Medulla oblongata (tissue), 1 donor: ENCODE results near the gene EPHA4.

Experiments used
- DNase-seq: peaks from one replicate; pipeline ENCODE4 v3.0.0-alpha.2; 2015; ENCODE audit errors: extremely low spot score

Gene EPHA4

DNA sequence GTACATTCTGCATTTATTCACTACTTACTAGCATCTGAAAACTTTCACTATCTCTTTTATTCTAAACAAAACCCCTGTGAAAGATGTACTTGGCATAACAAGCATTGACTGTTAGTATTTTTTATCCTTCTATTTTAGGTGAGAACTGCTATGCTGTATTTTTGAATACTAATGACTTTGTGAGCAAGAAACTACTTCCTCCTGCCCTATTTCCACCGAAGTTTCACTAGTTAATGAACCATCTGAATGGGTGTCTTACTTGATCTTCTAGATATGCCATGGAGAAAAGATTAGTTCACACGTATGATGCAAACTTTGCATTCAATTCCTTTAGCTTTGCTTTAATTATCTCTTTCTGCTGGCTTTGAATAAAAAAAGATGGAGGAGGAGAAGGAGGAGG lies 68.1 kb downstream of the EPHA4 start:
- no peak for DNase-seq

DNA sequence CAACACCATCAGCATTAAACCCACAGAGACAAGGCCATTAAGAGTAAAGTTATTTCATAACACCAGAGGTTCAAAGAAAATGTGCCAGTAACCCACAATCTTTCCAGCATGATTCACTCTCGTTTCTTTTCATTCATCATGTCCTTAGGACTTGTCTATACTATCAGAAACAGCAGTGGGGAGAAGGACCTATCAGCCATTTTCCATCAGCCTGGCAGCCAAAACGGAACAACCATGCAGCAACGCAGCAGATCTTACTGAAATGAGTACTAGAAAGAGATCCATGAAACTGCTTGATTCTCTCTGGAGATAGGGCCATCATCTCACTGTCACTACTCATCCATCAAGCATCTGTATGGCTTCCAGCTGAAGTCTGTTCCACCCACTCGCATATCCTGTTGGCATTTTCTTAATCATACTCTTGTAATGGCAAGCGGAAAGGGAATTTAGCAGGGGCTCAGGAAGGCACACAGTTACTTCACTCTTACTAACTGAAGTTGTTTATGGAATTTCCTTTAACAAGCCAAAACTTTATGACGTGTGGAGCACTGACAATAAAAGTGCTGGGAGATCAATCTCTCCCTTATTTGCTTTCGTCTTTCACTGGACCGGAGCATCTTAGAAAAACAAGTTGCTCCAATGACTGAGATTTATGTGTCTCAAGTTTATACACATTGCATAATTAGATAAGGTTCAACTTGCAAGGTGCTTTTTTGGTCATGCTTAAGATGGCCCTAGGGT lies 69.7 kb downstream of the EPHA4 start:
- DNase-seq, result no peak

DNA sequence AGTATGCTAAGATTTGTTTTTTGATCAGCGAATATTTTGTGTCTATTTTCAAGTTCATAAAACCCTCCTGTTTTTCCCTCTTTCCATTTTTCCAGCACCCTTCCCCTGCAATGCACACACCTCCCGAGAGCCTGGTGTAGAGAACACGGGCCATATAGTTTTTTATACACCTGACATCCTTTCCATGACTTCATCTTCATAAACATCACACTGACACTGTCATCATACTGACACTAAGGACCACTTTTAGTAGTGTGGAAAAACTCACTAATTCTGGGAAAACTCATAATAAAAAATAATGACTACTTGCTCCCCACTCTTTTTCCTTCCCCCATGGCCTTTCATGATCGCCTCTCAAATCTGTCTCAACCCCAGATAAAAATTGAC lies 70.2 kb downstream of the EPHA4 start:
- no peak for DNase-seq

DNA sequence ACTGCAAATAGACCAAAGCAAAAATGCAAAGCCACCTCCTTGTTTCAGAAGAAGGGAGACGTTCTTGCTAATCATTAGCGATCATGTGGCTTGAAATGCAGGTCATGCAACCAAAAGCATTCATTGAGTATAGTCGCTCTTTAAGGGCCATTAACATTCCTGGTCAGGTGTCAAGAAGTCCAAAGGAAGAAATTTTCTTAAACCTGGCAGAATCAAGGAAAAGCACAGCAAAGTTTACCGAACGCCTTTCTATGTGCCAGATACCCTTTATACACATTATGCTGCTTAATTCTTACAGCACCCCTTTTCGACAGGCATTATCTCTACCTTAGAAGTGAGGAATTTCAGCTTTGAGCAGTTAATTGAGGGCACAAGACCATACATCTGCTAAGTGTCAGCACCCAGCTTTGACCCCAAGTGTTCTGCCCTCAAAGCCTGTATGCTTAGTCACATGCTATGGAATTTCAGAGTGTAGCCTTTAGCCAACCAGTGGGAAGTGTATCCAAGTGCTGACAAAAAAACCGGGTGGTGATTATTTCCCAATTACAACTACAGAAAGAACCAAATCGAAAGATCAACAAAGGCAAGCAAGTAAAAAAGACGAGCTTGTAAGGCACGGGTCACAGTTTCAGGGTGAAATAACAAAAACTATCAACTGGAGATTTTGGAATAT lies 70.8 kb downstream of the EPHA4 start:
- no peak for DNase-seq

DNA sequence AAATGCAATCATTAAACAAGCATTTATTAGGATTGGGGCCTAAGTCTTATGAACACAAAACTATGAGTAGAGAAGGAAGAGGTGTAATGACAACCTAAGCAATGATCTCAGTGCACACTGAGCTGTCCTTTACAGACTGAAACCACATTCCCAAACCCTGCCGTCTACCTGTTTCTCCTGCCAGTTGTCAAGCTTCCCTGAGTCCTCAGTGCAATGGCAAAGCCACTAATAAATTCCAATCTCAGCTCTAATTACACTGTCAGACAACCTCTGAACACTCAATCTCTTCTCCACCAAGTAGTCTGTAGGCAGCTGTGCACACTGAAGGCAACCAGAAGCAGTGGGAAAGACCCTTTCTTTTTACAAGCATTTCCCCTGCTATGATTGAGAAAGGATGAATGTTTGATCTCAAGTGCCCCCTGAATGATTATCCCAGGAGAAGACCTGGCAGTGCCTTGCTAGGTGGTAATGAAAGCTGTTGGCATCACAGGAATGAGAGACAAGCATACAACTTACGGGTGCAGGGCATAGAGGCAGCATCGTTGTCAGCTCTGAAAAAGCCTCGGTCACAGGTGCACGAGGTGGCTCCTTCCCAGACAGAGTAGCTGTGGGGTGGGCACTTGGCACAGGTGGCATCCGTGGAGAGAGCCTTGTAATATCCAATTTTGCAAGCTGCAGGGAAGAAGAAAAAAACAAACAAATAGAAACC lies 71.4 kb downstream of the EPHA4 start:
- DNase-seq, result no peak

DNA sequence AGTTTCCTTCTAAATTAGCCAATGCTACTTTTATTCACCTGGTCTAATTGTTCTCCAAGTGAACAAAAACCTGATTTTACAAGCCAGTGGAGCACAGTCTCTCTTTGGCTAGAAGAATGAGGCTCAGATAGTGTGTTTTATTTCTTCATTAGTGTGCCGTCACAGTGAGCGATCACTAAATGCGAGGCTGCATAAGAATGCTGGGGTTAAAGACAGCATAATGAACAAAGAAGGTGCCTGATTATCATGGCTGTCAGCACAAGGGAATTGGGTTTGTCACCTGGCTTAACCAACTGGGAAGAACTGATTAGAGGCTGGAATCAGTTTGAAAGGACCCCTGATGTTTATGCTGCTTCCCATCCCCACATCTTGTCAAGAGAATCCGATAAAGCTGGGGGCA lies 76.4 kb downstream of the EPHA4 start:
- no peak for DNase-seq

DNA sequence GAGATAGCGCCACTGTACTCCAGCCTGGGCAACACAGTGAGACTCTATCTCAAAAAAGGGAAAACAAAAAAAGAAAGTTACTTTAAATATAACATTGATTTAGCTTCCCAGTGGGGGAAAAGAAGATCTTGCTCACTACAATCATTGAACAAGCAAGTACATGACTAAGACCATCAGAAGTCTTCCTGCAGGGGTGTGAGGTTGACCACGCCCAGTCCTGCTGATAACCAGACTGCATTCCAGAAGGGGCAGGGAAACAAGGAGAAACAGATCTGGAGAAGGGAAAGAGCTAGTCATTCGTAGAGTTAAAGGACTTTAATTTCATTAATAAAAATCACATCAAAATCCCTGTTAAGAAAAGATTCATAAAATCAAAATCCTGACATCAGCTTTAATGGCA lies 77.5 kb downstream of the EPHA4 start:
- DNase-seq, result no peak

DNA sequence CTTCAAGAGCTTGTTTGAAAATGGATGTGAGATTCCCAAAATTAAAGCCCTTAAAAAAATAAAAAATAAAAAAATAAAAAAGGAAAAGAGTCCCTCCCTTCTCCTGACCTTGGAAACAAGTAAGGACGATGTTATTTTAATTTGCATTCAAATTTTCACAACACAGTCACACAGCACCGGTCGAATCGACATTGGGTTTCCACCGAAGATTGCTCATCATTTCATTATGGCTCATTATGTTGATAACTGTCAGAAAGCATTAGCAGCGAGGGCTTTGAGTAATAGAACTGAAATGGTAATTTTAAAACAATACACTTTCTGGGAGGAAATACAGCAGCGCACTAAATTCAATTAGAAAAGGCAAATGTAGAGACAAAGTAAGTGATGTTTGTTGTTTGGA lies 78.7 kb downstream of the EPHA4 start:
- DNase-seq, result no peak

DNA sequence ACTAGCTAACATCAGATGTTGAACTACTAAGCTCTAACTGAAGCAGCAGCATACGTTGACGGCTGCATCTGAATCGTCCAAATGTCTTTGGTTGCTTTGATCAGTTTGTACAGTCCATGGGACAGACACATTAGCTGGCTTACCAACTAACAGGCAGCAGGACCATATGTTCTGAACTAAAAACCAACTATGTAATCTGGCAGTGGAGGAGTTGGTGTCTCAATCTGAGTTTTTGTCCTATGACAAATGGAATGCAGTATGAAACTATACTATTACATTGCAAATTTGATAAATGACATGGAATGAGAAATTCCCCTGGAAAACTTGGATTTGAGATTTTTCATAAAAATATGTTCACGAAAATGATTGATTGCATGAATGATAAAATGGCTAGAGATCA lies 79.5 kb downstream of the EPHA4 start:
- DNase-seq, result no peak

DNA sequence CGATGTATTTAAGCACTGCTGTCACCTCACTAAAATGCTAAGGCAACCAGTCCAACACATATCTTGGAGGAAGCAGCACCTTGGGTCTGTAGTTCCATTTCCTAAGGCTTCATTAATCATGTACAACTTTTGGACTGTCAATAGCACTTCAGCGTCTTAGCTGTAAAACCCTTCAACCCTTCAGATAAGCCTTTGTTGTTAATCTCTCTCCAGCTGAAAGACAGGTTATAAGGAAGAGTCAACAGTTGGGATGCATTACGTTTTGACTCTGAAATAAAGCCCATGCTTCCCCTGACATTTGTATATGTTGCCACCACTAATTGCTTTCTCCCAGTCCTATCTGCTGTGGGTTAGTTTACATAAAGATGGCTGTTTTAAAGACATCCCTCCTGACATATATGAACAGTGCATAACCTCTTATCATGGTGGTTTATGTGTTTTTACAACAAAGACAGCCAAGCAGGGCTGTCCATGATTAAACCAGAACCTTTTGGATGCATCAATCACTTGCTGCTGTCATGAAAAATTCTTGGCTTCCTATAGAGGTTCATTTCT lies 81.5 kb downstream of the EPHA4 start:
- no peak for DNase-seq

DNA sequence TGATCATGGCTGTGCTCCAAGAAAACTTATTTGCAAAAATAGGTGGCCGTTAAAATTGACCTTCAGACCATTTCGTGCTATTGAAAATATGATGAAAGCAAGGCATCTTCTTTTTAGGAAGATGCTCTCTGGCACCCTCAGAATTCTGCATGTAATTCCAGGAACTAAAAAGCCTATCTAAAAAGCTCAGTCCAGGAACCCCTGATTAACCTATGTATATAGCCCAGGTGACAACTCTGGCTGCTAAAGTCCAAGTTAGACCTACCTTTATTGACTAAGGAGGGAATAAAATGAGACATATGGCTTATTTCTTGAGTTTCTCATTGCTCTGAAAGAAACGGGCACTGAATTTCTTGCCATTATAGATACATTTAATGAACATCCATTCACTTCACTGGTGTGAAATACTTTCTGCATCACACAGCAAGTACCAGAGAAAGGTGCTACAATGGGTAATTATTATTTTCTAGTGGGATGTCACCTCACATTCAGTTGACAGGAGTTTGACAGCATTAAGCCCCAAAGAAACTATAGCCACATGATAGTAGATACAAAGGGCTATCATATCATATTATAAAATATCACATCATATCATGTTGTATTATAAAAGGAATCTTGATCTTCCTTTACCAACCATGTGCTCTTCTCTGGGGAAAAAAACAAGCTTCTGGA lies 83.8 kb downstream of the EPHA4 start:
- no peak for DNase-seq

DNA sequence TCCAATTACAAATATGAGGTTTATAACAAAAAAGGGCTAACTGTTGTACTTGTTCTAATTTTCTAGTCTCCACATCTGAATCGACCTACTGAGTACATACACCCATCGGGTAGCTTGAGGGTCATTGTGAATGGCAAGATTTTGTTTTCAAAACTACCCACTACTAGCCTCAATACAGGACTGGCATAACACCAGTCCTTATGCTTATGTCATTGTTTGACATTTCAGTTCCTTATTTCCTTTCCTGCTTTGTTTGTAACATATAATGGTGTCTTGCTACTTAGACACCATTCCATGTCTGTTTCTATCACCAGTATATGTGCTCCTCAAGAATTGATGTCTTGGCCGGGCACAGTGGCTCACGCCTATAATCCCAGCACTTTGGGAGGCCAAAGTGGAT lies 86.0 kb downstream of the EPHA4 start:
- no peak for DNase-seq

DNA sequence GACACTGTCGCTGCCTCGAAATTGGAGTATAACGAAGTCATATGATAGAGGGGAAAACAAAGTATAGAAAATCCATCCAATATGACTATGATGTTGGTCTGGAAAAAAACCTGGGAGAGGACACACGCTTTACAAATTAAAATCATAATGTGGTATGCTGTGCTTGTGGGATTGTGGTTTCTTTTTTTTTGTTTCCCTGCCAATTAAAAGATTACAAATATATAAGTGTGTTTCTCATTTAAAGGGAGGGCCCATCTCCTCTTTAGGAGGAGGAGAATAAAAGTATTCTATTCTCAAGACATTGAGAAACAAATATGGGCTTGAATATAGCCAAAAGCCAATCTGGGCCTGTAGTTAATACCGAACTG lies 86.6 kb downstream of the EPHA4 start:
- no peak for DNase-seq

DNA sequence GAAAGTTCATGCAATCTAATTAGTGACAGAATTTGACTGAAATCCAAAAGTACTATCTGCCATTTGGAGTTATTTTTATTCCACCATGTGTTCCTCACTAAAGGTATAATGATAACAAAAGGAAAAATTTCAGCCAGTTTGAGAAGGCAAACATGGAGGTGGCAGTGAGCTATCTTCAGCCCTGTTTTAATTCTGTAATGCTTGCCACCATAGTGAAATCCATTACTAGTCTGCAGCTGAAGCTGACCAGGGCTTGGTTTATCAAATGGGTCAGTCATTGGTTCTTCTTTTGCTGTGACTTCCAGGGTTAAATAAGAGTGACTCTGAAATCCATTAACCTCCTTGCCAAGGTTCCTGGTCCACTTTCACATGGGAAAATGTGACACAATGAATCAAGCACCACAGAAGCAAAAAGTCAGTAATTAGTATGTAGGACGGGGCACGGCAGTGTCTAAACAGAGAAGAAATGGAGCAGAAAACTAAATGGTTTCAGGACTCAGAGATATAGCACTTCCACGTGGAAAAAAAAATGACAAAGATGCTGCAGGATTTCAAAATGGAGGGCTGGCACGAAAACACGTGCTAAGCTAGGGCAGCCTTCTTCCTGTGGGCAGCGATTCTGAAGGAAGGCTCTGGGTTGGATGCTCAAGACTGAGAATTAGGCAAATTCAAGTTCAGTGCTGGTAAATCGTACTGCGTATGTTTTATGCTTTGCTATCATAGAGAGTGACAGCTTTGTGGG lies 87.2 kb downstream of the EPHA4 start:
- peak; percentile 52 for DNase-seq

DNA sequence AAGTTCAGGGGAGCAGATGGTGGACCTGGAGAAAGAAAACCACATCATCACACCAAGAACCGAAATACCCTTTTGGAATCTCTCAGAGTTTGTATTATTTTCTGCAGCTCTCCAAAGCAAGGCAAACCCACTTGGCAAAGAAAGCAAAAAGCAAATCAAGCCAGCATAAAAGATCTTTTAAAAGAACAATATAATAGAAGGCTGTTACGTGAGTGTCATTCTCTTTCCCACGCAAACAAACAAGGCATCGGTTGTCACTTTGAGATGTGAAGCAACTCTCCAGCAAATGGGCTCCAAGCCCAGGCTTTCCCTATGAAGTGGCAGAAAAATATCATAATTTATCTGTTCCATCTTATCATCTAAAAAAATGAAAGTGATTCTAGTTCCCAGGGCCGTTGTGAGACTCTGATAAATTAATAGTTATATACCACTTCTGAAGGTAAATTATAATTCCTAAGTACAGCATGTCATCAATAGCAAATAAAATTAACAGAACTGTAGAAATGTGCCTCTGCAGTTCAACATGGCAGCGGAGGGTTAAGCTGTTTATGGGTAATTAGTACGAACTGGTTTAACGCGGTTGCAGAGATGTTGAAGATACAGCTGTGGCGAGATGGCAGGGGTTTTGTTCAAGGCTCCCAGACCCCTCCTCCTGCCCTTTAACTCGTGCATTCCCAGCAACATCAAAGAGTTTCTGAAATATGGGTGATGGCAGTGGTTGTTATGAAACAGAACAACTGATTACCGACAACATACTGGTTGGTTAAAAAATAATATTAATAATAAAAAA lies 89.2 kb downstream of the EPHA4 start:
- no peak for DNase-seq

DNA sequence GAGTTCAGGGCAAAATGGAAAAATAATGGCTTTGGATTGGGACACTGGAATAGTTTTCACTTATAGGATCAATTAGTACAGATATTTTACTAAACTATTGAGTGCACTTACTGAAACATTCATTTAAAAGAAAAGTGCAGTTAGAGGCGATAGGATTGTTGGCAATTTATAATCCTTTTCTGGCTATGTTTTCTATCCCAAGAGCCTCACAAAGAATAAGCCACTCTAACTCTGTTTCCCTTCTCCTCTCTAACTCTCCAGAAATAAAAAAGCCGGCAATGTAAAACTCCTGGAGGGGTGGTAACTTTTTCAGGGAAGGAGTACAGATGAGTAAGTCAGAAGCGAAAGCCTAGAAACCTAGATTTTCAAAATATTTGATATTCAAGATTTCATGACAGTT lies 91.3 kb downstream of the EPHA4 start:
- no peak for DNase-seq

DNA sequence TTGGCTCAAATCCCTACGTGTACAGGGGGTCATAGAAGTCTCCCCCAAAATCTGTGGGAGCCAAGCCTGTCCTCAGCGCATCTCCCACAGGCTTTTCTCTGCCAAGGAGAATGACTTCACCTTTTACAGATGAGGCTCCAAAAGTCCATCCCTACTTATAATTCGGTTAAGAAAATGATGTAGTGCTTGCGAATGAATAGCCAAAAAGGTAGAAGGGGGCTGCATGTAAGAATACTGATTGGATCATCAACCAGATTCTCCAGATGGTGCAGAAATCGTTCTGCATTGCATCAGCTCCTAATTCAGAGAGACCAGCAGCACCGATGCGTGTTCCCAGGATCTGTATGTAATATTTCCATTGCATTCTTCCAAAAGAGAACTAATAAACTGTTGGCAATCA lies 91.9 kb downstream of the EPHA4 start:
- DNase-seq, result no peak

DNA sequence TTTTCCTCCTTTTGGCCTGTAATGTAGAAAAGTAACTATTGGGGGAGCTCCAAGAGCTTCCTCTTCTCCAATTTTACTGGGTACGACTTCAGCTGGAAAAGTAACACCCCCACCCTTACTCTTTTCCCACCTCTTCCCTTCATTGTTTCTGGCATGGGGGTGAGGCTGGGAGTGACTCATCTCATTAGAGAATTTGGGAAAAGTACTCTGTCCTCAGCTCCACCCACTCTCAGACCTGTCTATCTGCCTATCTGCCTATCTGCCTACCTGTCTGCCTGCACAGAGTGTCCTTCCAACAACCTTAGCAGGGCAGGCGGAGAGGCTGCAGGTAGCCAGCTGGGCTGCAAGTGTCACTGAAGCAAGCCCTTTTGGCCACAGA lies 93.6 kb downstream of the EPHA4 start:
- DNase-seq, result no peak

DNA sequence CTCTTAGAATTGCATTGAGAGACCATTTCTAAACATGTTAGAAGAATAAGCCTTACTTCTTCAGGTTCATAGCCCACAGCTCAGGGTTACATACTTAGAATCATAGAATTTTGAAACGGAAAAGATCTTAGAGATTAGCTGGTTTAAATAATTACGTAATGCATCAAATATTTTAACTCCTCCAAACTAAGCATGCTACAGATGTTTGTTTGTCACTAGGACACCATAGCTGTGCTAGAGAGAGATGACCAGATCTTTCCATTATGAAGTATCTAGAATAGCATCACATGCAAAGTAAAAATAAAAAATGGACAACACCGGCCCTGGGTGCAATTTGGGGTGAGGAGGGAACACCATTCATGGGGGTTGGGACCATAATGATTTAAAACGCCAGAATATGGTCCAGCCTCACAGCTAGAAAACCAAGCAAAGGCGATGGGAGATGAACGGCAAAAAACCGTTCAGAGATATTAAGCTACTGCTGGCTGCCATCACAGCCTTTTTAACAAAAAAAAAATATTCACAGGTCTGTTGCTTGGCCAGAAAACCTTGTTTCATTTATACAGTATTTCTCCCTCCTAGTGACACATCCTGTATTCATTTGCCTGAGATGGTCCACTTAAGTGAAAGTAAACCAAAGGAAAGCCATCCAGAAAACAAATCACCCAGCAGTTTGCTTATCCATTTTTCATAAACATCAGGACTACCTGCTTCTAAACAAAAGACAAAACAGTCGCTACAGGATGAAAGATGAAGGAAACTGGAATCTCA lies 94.2 kb downstream of the EPHA4 start:
- no peak for DNase-seq

DNA sequence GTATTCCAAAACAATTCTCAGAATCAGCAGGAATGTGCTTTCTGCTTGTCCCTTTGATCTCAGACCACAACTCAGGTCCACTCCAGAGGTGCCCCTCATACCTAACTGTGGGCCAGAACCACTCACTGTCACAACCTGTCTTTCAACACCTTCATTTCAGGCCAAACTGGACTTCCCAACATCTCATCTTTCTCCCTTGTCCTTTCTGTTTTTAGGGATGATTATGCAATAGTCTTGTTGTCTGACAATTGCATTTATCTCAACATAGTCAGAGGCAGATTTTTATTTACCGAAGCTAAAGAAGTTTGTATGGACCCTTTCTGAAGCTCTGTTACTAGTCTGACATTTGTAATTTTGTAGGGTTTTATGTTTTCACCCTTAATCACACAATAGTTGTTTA lies 95.9 kb downstream of the EPHA4 start:
- no peak for DNase-seq
